SIG-M5 treated with dmso at 0.1 percent for 504 hours (cell line): ENCODE measurements around the gene PFN1.

Experiments
- DNase-seq: peaks from one replicate; lab custom pipeline; 2025; ENCODE audit not compliant: unreplicated experiment; lab: John Stamatoyannopoulos, UW

PFN1 gene

DNA sequence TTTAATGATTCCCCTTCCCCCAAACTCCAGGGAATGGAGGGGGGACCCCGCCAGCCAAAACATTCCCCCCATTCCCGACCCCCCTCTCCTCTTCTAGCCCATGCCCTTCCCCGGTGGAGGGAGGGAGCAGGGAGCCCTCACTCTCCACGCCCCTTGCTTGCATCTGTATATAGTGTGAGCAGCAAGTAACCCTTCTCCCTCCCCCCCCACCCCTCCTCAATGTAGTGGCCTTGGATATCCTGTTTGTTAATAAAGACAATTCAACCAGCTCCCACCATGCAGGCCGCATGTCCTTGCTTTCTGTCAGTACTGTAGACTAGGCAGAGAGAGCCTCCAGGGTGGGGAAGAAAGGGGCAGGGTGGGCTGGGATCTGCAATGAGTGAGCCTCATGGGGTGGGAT, 50.5 kb downstream of the PFN1 start:
- no peak for DNase-seq

DNA sequence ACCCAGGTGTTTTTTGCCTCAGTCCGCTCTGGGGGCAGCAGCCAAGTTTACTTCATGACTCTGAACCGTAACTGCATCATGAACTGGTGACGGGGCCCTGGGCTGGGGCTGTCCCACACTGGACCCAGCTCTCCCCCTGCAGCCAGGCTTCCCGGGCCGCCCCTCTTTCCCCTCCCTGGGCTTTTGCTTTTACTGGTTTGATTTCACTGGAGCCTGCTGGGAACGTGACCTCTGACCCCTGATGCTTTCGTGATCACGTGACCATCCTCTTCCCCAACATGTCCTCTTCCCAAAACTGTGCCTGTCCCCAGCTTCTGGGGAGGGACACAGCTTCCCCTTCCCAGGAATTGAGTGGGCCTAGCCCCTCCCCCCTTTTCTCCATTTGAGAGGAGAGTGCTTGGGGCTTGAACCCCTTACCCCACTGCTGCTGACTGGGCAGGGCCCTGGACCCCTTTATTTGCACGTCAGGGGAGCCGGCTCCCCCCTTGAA, 51.1 kb downstream of the PFN1 start:
- no peak for DNase-seq

GRCh38 chr17:4896332-4897197, 51.8 kb downstream of the PFN1 start:
- DNase-seq: no peak

DNA sequence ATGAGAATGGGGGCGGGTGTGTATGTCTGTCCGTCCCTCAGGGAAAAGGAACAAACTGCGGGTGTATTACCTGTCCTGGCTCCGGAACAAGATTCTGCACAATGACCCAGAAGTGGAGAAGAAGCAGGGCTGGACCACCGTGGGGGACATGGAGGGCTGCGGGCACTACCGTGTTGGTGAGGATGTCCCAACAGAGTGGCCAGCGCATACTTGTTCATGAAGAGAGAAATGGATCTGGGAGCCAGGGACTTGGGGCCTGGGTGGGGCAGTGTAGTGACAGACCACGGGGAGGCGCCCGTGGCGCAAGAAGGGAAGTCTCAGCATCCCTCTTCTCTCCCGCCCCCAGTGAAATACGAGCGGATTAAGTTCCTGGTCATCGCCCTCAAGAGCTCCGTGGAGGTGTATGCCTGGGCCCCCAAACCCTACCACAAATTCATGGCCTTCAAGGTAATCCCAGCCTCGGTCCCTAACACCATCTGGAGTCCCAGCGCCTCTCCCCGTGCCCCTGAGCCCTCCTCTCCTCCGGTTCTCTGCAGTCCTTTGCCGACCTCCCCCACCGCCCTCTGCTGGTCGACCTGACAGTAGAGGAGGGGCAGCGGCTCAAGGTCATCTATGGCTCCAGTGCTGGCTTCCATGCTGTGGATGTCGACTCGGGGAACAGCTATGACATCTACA, 52.5 kb downstream of the PFN1 start:
- DNase-seq: no peak
